Stomach (tissue), 9 donors: Measurements from ENCODE around the gene IRF2. TPM values are rescaled to one million over a fixed set of nuclear protein-coding genes. Genes with fewer than 3 reads are reported as not detected.

Source experiments
- DNase-seq, 2 donors: peaks; one replicate each; pipeline versions ENCODE4 v3.0.0 to v3.0.0-alpha.2; 2013 to 2019
- H3K27ac ChIP-seq, 5 donors: fragments of 200-600 bp in 4 of 5; sonication (generic) in 4 of 5; one replicate each; pipeline ENCODE4 v1.5.1; 2013 to 2019; ENCODE audit warnings: mild to moderate bottlenecking in 1 of 5, moderate library complexity in 1 of 5
- H3K27me3 ChIP-seq, 3 donors: fragments of 200-600 bp; sonication (generic); one replicate each; pipeline ENCODE4 v1.5.1; 2017 to 2019; ENCODE audit warnings: mixed run types in 1 of 3
- H3K36me3 ChIP-seq, 4 donors: fragments of 200-600 bp; sonication (generic); 1 replicate in 3 of 4; 2 replicates in 1 of 4; pipeline ENCODE4 v1.5.1; 2016 to 2019
- H3K4me1 ChIP-seq, 4 donors: fragments of 200-600 bp; sonication (generic); one replicate each; pipeline ENCODE4 v1.5.1; 2016 to 2019
- H3K4me3 ChIP-seq, 4 donors: fragments of 200-600 bp; sonication (generic) in 3 of 4; one replicate each; pipeline ENCODE4 v1.5.1; 2016 to 2019; ENCODE audit warnings: mild to moderate bottlenecking in 1 of 4
- H3K9me3 ChIP-seq, 4 donors: fragments of 200-600 bp; sonication (generic); one replicate each; pipeline ENCODE4 v1.5.1; 2016 to 2019
- CTCF ChIP-seq, 7 experiments: fragments of 450-650 bp in 4 of 7; fragments of 200-600 bp in 3 of 7; sonication (generic) in 3 of 7; IDR thresholded peaks; one replicate each; pipeline ENCODE4 v1.5.1; 2016 to 2019; ENCODE audit warnings: antibody characterized with exemption in 7 of 7, control low read depth in 2 of 7, mild to moderate bottlenecking in 1 of 7
- EP300 ChIP-seq: sonication (generic); formaldehyde crosslinking; IDR thresholded peaks from one replicate; pipeline ENCODE4 v1.6.1; 2017; ENCODE audit warnings: antibody characterized with exemption
- POLR2A ChIP-seq, 4 donors: fragments of 450-650 bp; IDR thresholded peaks; one replicate each; pipeline ENCODE4 v1.6.1; 2016; ENCODE audit warnings: antibody characterized with exemption in 4 of 4, control low read depth in 2 of 4, mild to moderate bottlenecking in 1 of 4, moderate library complexity in 1 of 4
- POLR2AphosphoS5 ChIP-seq, 3 donors: sonication (generic); formaldehyde crosslinking; IDR thresholded peaks; one replicate each; pipeline ENCODE4 v1.6.1; 2016; ENCODE audit warnings: antibody characterized with exemption in 3 of 3
- WGBS, 5 donors: extraction: QIAGEN DNeasy Blood & Tissue Kit in 3 of 5; methylation state at CpG; one replicate each; pipeline versions ENCODE4 v1.1.5 to v1.1.7; 2013 to 2018; 5-methylcytosine and 5-hydroxymethylcytosine counted together
- intact Hi-C: fragments of 100-400 bp; cut with DNase I; formaldehyde crosslinking; loops from one replicate; pipeline ENCODE4 v1.15.1; 2023; ENCODE audit warnings: low total_unique reads
- polyA plus RNA-seq, 3 donors: library from polyadenylated mRNA; stranded (reverse); fragments of 200-250 nt; gene quantifications; one replicate each; pipeline ENCODE4 v1.2.3, GENCODE V29; 2013
- total RNA-seq, 5 donors: library from RNA; depleted of rRNA; stranded (reverse); fragments of >200 nt; gene quantifications; one replicate each; pipeline versions ENCODE4 v1.1.0 to v1.2.3, GENCODE V29; 2014 to 2016
- donor health status: healthy with polysubstance abuse.
- donor health status: Bipolar disorder and iron deficiency.
- donor health status: healthy.

The IRF2 gene
- total and polyA plus RNA-seq, 8 donors = 5.5 to 253 (median 29.0) TPM

DNA sequence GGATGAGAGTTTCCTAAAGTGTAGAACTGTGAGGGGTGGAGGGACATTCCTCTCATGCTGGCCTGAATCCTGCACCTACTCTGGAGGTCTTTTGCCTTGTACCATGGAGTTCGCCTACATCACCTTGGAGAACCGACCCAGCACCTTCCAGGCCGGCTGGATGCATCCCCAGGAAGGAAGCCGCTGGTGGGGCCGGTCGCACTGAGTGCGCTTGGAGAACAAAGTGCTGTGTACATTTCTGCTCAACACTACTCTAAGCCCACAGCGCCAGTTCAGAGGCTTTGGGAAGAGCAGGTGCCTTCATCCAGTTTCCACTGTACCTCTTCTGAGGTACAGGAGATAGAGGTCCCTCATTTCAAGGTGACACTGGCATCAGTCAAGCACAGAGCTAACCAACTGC is 15.4 kb upstream of the IRF2 start:
- intact Hi-C loops = no loop called here
- H3K4me3 ChIP-seq = no peak overlapping the region
- no peaks in the 10 kb centered on the region for H3K4me1 ChIP-seq
- no peaks in the 10 kb centered on the region for H3K36me3 ChIP-seq
- H3K27me3 ChIP-seq = no peaks in the 10 kb centered on the region
- no peaks in the 10 kb centered on the region for H3K9me3 ChIP-seq
- 88 to 94% (median 89%) methylated on average over 8 of the region's 8 CpGs for WGBS, 5 donors
- H3K27ac ChIP-seq = no peak overlapping the region
- DNase-seq = no peak
- no peak for TF ChIP-seq POLR2A (IDR thresholded peaks at IDR 0.05)
- no peak for TF ChIP-seq POLR2AphosphoS5 (IDR thresholded peaks at IDR 0.05)
- no peak for TF ChIP-seq EP300
- no peak for TF ChIP-seq CTCF (IDR thresholded peaks at IDR 0.05)

GRCh38 chr4:184487503-184487902 is 13.2 kb upstream of the IRF2 start:
- intact Hi-C loops = no loop called here
- WGBS, 5 donors = 53 to 77% (median 72%) methylated on average over 9 of the region's 9 CpGs
- Histone ChIP-seq H3K27me3 (no peaks in the 10 kb centered on the region), H3K9me3 (no peaks in the 10 kb centered on the region), H3K36me3 (no peaks in the 10 kb centered on the region), H3K27ac (no peak overlapping the region), H3K4me1 (no peaks in the 10 kb centered on the region), H3K4me3 (no peak overlapping the region)
- TF ChIP-seq CTCF (IDR thresholded peaks at IDR 0.05) (no peak), POLR2A (IDR thresholded peaks at IDR 0.05) (no peak), POLR2AphosphoS5 (IDR thresholded peaks at IDR 0.05) (no peak), EP300 (no peak)
- DNase-seq = no peak

DNA sequence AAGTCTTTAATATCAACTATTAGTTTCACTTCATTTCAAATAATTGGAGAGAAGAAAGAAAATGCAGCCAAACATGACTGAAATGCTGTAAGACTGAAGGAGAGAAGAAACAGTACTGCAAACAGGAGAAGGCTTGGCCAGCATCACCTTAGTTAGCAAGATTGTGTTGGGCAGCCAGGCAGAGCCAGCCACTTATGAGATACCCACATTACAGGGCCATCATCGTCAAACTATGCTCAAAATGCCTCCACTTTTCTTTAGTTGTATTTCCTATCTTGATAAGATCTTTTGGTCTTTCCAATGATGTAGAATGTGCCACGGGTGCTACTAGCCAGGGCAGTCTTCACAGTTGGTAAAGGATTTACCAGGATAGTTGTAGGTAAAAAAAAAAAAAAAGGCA is 10.9 kb upstream of the IRF2 start:
- H3K9me3 ChIP-seq = no peaks in the 10 kb centered on the region
- intact Hi-C loops = no loop called here
- WGBS, 5 donors = 78 to 95% (median 88%) methylated on average over 2 of the region's 2 CpGs

GRCh38 chr4:184481544-184481943 is 7.2 kb upstream of the IRF2 start:
- Histone ChIP-seq H3K36me3 (no peaks in the 10 kb centered on the region), H3K4me1 (peaks cover 6 to 28% (median 11%) of the 10 kb centered on the region in 4 donors), H3K27ac (no peak overlapping the region), H3K27me3 (no peaks in the 10 kb centered on the region), H3K9me3 (no peaks in the 10 kb centered on the region), H3K4me3 (no peak overlapping the region)
- intact Hi-C loops = loop anchor here (5.0 kb wide), 1 partner anchor 46 kb away; no protein-coding TSS in a partner anchor
- WGBS, 5 donors = 89 to 93% (median 92%) methylated on average over 6 of the region's 6 CpGs
- TF ChIP-seq POLR2A (IDR thresholded peaks at IDR 0.05) (no peak), POLR2AphosphoS5 (IDR thresholded peaks at IDR 0.05) (no peak), EP300 (no peak), CTCF (IDR thresholded peaks at IDR 0.05) (no peak)
- DNase-seq = no peak

More for the DNA sequence above, 10.9 kb upstream of the IRF2 start:
- no peak for DNase-seq
- no peak overlapping the region for H3K4me3 ChIP-seq
- no peaks in the 10 kb centered on the region for H3K36me3 ChIP-seq
- H3K4me1 ChIP-seq = no peaks in the 10 kb centered on the region
- no peaks in the 10 kb centered on the region for H3K27me3 ChIP-seq
- no peak for TF ChIP-seq EP300
- no peak for TF ChIP-seq POLR2A (IDR thresholded peaks at IDR 0.05)
- TF ChIP-seq POLR2AphosphoS5 (IDR thresholded peaks at IDR 0.05) = no peak
- TF ChIP-seq CTCF (IDR thresholded peaks at IDR 0.05) = no peak
- H3K27ac ChIP-seq = no peak overlapping the region
